Esophagus muscularis mucosa (tissue), 4 donors: ENCODE measurements around the gene DNAJC5. TPM values are rescaled to one million over a fixed set of nuclear protein-coding genes. Genes with fewer than 3 reads are reported as not detected.
A peak's percentile ranks its signal among the peaks of the same experiment; 100 is the strongest.

Experiments
- DNase-seq: peaks from one replicate; pipeline ENCODE4 v3.0.0-alpha.2; 2017; ENCODE audit errors: extremely low spot score
- H3K27ac ChIP-seq, 4 donors: fragments of 200-600 bp; sonication (generic); replicated peaks in 1 of 4; 1 replicate in 3 of 4; 2 replicates in 1 of 4; pipeline ENCODE4 v1.5.1; 2016 to 2019; ENCODE audit warnings: mild to moderate bottlenecking in 1 of 4
- H3K27me3 ChIP-seq, 4 donors: fragments of 200-600 bp; sonication (generic); one replicate each; pipeline versions ENCODE4 v1.5.1 to v1.6.0; 2016 to 2019
- H3K36me3 ChIP-seq, 4 donors: fragments of 200-600 bp; sonication (generic); one replicate each; pipeline ENCODE4 v1.5.1; 2016 to 2019
- H3K4me1 ChIP-seq, 4 donors: fragments of 200-600 bp; sonication (generic); one replicate each; pipeline ENCODE4 v1.5.1; 2016 to 2019
- H3K4me3 ChIP-seq, 4 donors: fragments of 200-600 bp; sonication (generic); 1 replicate in 2 of 4; 2 replicates in 2 of 4; pipeline ENCODE4 v1.5.1; 2016 to 2019; ENCODE audit warnings: mild to moderate bottlenecking in 4 of 4, moderate library complexity in 1 of 4
- H3K9me3 ChIP-seq, 4 donors: fragments of 200-600 bp; sonication (generic); 1 replicate in 3 of 4; 2 replicates in 1 of 4; pipeline ENCODE4 v1.5.1; 2016 to 2019
- EP300 ChIP-seq: sonication (generic); formaldehyde crosslinking; IDR thresholded peaks from one replicate; pipeline ENCODE4 v1.6.1; 2017; ENCODE audit warnings: antibody characterized with exemption
- POLR2A ChIP-seq: fragments of 450-650 bp; IDR thresholded peaks from one replicate; pipeline ENCODE4 v1.6.1; 2017; ENCODE audit warnings: antibody characterized with exemption, moderate library complexity, mild to moderate bottlenecking, low read depth
- POLR2AphosphoS5 ChIP-seq, 2 donors: sonication (generic); formaldehyde crosslinking; IDR thresholded peaks; one replicate each; pipeline ENCODE4 v1.6.1; 2017; ENCODE audit warnings: antibody characterized with exemption in 2 of 2
- WGBS: methylation state at CpG from one replicate; pipeline ENCODE4 v1.1.5; 2018; 5-methylcytosine and 5-hydroxymethylcytosine counted together
- intact Hi-C: fragments of 100-400 bp; cut with DNase I; formaldehyde crosslinking; loops from one replicate; pipeline ENCODE4 v1.15.1; 2023
- total RNA-seq, 4 donors: library from RNA; depleted of rRNA; stranded (reverse); fragments of >200 nt; gene quantifications; one replicate each; pipeline versions ENCODE4 v1.1.0 to v1.2.1, GENCODE V29; 2016
- TF ChIP-seq, protein P1 (sequence below), 3 experiments: fragments of 200-600 bp in 2 of 3; fragments of 450-650 bp in 1 of 3; sonication (generic) in 2 of 3; IDR thresholded peaks; one replicate each; pipeline ENCODE4 v1.5.1; 2017 to 2019; ENCODE audit warnings: antibody characterized with exemption in 3 of 3, mild to moderate bottlenecking in 2 of 3, moderate library complexity in 1 of 3

The DNAJC5 gene
- total RNA-seq, 4 donors from 2014 or later = 39.5 to 64.9 (median 53.1) TPM

DNA sequence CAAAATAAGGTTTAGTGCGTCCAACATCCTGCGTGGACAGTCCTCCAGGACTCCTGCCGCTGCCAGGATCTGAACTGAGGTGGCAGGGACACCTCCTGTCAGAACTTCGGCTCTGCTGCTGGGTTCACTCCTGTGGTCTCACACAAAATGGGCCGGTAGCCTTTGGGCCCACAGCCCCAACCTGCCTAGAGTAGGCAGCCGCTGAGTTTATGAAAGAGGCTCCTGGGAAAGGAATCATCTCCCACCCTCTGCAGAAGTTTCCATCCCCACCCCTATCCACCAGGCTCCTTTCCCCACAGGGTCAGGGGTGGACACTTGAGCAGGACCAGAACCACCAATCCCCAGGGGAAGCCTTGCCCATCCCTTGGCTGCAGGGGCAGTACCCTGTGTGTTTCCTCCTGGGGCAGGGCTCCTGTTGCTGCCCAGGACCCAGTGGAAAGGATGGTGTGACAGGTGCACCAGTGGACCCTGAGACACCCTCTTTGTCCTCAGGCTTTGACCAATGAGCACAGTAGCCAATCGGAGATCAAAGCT is 35.7 kb upstream of the DNAJC5 start:
- 44% methylated on average over 5 of the region's 7 CpGs for WGBS
- no peaks in the 10 kb centered on the region for H3K9me3 ChIP-seq
- peaks cover 9 to 23% (median 17%) of the 10 kb centered on the region in 4 donors for H3K36me3 ChIP-seq
- peaks cover 0 to 47% (median 15%) of the 10 kb centered on the region in 4 donors for H3K27me3 ChIP-seq
- H3K4me3 ChIP-seq = no peak overlapping the region
- peaks cover 59 to 70% (median 64%) of the 10 kb centered on the region in 4 donors for H3K4me1 ChIP-seq
- intact Hi-C loops = no loop called here
- TF ChIP-seq POLR2AphosphoS5 (IDR thresholded peaks at IDR 0.05) = no peak
- TF ChIP-seq, protein P1, sequence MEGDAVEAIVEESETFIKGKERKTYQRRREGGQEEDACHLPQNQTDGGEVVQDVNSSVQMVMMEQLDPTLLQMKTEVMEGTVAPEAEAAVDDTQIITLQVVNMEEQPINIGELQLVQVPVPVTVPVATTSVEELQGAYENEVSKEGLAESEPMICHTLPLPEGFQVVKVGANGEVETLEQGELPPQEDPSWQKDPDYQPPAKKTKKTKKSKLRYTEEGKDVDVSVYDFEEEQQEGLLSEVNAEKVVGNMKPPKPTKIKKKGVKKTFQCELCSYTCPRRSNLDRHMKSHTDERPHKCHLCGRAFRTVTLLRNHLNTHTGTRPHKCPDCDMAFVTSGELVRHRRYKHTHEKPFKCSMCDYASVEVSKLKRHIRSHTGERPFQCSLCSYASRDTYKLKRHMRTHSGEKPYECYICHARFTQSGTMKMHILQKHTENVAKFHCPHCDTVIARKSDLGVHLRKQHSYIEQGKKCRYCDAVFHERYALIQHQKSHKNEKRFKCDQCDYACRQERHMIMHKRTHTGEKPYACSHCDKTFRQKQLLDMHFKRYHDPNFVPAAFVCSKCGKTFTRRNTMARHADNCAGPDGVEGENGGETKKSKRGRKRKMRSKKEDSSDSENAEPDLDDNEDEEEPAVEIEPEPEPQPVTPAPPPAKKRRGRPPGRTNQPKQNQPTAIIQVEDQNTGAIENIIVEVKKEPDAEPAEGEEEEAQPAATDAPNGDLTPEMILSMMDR (IDR thresholded peaks at IDR 0.05) = peak in 1 of 3 experiments; percentile 1
- H3K27ac ChIP-seq = peak overlapping the region; percentile 45 to 63 (median 55)
- no peak for DNase-seq

DNA sequence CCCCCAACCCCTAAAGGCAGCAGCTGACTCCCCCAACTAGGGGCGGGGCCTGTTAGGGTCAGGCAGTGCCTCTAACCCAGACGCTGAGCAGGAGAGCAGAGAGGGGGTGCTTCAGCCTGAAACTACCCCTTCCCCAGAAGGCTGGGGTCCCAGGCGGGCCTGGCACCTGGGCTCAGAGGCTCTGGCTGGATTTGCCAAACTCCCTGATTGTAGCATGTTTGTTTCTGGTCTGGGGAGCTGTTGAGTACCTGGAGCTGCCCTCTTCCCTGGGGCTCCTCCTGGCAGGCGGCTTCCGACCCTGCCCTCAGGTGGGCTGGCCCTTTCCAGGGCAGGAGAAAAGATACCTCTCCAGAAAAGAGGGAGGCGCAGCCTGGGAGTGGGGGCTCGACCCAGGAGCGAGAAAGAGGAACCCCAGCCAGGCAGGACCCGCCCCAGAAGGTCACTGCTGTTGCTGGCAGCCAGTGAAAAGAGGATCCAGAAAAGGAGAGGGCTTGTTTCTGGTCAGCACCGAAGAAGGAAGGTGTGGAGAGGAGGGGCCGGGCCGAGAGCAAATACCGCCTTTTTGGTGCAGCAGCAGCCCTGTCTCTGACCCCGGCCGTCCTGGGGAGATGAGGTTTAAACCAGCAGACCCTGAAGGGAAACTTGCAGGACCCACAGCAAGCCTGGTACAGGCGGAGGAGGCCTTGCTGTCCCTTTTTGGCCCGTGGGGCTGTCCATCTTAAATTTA is 34.4 kb upstream of the DNAJC5 start:
- Histone ChIP-seq H3K9me3 (no peaks in the 10 kb centered on the region), H3K4me3 (no peak overlapping the region), H3K27me3 (peaks cover 0 to 34% (median 6%) of the 10 kb centered on the region in 4 donors), H3K4me1 (peaks cover 49 to 62% (median 55%) of the 10 kb centered on the region in 4 donors), H3K36me3 (peaks cover 9 to 23% (median 17%) of the 10 kb centered on the region in 4 donors), H3K27ac (peak overlapping the region in 1 of 4 donors; percentile 15)
- no peak for DNase-seq
- WGBS = 70% methylated on average over 17 of the region's 17 CpGs
- TF ChIP-seq POLR2A (no peak), POLR2AphosphoS5 (IDR thresholded peaks at IDR 0.05) (no peak)
- TF ChIP-seq, protein P1 (IDR thresholded peaks at IDR 0.05) = no peak
- intact Hi-C loops = loop anchor here (5.0 kb wide), 1 partner anchor 73 kb away; no protein-coding TSS in a partner anchor

DNA sequence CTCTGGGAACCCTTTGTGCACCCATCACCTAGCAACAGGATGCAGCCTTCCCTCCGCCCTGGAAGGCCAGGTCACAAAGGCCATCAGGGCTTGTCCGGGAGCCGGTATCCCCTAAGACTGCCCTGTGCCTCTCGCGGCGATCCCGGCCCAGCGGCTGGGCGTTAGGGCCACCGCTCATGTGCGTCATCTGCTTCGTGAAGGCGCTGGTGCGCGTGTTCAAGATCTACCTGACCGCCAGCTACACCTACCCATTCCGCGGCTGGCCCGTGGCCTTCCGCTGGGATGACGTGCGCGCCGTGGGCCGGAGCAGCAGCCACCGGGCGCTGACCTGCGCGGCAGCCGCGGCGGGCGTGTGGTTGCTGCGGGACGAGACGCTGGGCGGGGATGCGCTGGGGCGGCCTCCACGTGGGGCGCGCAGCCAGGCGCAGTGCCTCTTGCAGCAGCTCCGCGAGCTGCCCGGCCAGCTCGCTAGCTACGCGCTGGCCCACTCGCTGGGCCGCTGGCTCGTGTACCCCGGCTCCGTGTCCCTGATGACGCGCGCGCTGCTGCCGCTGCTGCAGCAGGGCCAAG is 33.5 kb upstream of the DNAJC5 start, which contains the start of gene ABHD16B:
Gene ABHD16B (plus strand): TSS at position 134 of the 570 bp plus-strand sequence. CDS start 43 bp downstream, at position 177.
- Histone ChIP-seq H3K4me1 (peaks cover 47 to 64% (median 57%) of the 10 kb centered on the region in 4 donors), H3K4me3 (no peak within 1 kb of the TSS), H3K9me3 (no peaks in the 10 kb centered on the region), H3K36me3 (peaks cover 9 to 23% (median 17%) of the 10 kb centered on the region in 4 donors), H3K27ac (peak within 1 kb of the TSS in 1 of 4 donors; percentile 15), H3K27me3 (peaks cover 0 to 24% (median 0%) of the 10 kb centered on the region in 4 donors)
- intact Hi-C loops = loop anchor here (5.0 kb wide), 1 partner anchor 74 kb away; no protein-coding TSS in a partner anchor
- TF ChIP-seq POLR2A (no peak), EP300 (no peak), POLR2AphosphoS5 (IDR thresholded peaks at IDR 0.05) (no peak)
- TF ChIP-seq, protein P1 (IDR thresholded peaks at IDR 0.05) = no peak
- no peak for DNase-seq
- WGBS = 89% methylated on average over 20 of the region's 59 CpGs

DNA sequence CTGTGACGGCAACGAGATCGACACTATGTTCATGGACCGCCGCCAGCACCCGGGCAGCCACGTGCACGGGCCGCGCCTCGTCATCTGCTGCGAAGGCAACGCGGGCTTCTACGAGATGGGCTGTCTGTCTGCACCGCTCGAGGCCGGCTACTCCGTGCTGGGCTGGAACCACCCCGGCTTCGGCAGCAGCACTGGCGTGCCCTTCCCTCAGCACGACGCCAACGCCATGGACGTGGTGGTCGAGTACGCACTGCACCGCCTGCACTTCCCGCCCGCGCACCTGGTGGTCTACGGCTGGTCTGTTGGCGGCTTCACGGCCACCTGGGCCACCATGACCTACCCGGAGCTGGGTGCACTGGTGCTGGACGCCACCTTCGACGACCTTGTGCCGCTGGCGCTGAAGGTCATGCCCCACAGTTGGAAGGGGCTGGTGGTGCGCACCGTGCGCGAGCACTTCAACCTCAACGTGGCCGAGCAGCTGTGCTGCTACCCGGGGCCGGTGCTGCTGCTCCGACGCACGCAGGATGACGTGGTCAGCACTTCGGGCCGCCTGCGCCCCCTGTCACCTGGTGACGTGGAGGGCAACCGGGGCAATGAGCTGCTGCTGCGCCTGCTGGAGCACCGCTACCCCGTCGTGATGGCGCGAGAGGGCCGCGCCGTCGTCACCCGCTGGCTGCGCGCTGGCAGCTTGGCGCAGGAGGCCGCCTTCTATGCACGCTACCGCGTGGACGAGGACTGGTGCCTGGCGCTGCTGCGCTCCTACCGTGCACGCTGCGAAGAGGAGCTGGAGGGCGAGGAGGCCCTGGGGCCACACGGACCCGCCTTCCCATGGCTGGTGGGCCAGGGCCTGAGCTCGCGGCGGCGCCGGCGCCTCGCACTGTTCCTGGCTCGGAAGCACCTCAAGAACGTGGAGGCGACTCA is 32.7 kb upstream of the DNAJC5 start:
- H3K9me3 ChIP-seq = no peaks in the 10 kb centered on the region
- TF ChIP-seq POLR2AphosphoS5 (IDR thresholded peaks at IDR 0.05) = no peak
- TF ChIP-seq, protein P1 (IDR thresholded peaks at IDR 0.05) = no peak
- no peak for TF ChIP-seq EP300
- TF ChIP-seq POLR2A = no peak
- H3K36me3 ChIP-seq = peaks cover 9 to 23% (median 19%) of the 10 kb centered on the region in 4 donors
- peaks cover 0 to 16% (median 0%) of the 10 kb centered on the region in 4 donors for H3K27me3 ChIP-seq
- 96% methylated on average over 25 of the region's 95 CpGs for WGBS
- H3K4me3 ChIP-seq = no peak overlapping the region
- DNase-seq = no peak
- H3K4me1 ChIP-seq = peaks cover 48 to 69% (median 61%) of the 10 kb centered on the region in 4 donors
- intact Hi-C loops = loop anchor here (2.0 to 5.0 kb wide), 2 partner anchors 31 to 75 kb away; partner anchors contain the start of gene ZBTB46
- no peak overlapping the region for H3K27ac ChIP-seq
